ENCODE data around the gene NEK6.

GRCh38 chr9:124363326-124364096 is 105.8 kb downstream of the NEK6 start:
- TF ChIP-seq POLR2AphosphoS5 (IDR thresholded peaks at IDR 0.05): no peak
- TF ChIP-seq CTCF (IDR thresholded peaks at IDR 0.05): no peak
- no peak for TF ChIP-seq EP300 (IDR thresholded peaks at IDR 0.05)

All from esophagus muscularis mucosa (tissue), 4 donors.